ENCODE measurements around the gene CDX2.

Gene CDX2

DNA sequence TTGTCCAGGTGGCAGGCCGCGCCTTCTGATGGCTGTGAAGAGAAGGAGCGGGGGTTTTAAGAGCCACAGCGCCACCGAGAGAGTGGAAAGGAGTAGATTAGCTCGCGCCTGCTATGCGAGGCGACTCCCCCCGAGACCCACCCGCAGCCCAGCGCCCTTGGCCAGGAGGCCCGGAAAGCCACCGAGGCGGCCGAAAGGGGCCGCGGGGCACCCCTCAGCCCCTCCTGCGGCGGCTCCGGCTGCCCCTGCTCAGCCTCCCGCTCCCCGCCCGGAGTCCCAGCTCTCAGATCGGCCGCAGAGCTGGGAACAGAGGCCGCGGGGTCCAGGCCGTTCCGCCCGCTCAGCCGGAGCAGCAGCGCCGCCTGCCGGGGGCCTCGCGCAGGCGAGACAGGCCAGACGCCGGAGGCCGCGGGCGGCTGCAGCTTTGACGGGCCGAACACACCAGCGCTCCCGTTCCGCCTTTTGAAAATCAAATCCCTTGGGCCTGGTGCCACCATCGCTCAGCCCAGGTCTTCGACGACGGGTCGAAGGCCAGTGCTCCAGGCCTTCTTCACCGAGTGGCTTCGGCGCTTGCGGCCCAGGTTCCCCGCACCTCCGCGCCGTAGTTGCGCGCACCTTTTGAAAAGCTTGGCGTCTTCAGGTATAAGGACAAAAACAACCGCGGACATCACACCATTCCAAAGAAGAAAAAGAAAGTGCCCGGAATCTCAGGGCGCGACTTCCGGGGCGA is 15.3 kb downstream of the CDX2 start:
- Mint-ChIP-seq H3K4me3 (peak overlapping the region; percentile 90), H3K9me3 (peaks cover 8% of the 10 kb centered on the region), H3K27ac (peak overlapping the region; percentile 95), H3K36me3 (ENCODE audit: low read depth) (no peaks in the 10 kb centered on the region), H3K4me1 (peaks cover 33% of the 10 kb centered on the region), H3K27me3 (ENCODE audit: low read depth, poor library complexity) (peaks cover 33% of the 10 kb centered on the region)
- DNase-seq: peak; percentile 95
- TF ChIP-seq CTCF (IDR thresholded peaks at IDR 0.05): peak; percentile 90

- Mint-ChIP-seq H3K27me3 (ENCODE audit: low read depth, poor library complexity) (peaks cover 38% of the 10 kb centered on the region), H3K9me3 (peaks cover 11% of the 10 kb centered on the region), H3K4me1 (peaks cover 33% of the 10 kb centered on the region), H3K27ac (no peak overlapping the region), H3K36me3 (ENCODE audit: low read depth) (no peaks in the 10 kb centered on the region), H3K4me3 (peak overlapping the region; percentile 80)
- no peak for TF ChIP-seq CTCF (IDR thresholded peaks at IDR 0.05)
- DNase-seq: peak; percentile 31
Measured at GRCh38 chr13:27952876-27953675, 16.0 kb downstream of the CDX2 start.

DNA sequence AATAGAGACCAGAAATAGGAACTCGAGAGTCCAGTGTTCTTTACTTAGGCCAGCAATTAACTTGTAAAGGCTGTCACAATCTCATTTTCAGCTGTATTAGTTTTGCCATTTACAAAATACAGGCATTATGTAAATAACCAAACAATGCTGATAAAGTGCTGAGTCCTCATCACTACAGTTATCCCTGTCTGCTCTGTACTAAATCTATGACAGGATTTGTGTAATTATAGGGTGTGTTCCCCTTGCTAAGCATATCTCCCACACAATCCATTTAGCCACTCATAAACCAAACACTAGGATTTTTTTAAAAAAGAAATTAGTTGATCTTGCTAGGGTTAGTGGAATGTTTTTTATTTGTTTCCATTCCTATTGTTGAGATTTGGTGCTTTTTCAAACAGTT is 26.1 kb downstream of the CDX2 start:
- Mint-ChIP-seq H3K36me3 (ENCODE audit: low read depth) (peaks cover 5% of the 10 kb centered on the region), H3K4me1 (peaks cover 10% of the 10 kb centered on the region), H3K4me3 (no peak overlapping the region), H3K27me3 (ENCODE audit: low read depth, poor library complexity) (peaks cover 36% of the 10 kb centered on the region), H3K27ac (no peak overlapping the region), H3K9me3 (peaks cover 36% of the 10 kb centered on the region)
- DNase-seq: no peak
- TF ChIP-seq CTCF (IDR thresholded peaks at IDR 0.05): no peak

DNA sequence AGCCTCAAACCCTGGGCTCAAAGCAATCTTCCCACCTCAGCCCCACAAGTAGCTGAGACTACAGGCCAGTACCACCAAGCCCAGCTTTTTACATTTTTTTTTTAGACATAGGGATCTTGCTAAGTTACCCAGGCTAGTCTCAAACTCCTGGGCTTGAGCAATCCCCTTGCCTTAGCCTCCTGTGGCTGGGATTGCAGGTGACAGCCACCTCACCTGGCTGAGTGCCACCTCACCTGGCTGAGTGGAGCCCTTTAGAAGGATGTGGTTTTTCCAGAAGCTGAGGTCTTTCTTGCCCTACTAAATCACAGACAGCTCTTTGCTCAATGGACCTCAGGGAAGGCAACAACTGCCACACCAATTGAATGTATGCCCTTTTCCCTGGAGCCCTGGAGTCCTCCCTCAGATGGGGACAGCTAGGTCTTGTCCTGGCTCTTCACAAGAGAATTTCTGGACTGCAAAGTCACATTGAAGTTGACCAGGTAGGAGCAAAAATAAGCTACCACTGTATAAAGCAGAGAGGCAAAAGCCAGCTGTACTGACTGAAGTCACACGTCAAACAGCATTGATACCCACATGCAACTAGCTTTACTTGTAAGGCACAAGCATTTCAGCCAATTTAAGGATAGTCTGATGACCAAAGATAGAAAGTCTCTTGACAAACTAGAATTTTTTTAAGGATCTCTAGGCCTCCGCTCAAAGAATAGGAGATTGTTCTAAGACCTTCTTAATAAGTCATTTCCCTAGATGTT is 35.4 kb downstream of the CDX2 start:
- Mint-ChIP-seq H3K4me1 (peaks cover 8% of the 10 kb centered on the region), H3K27me3 (ENCODE audit: low read depth, poor library complexity) (peaks cover 54% of the 10 kb centered on the region), H3K36me3 (ENCODE audit: low read depth) (no peaks in the 10 kb centered on the region), H3K4me3 (no peak overlapping the region), H3K27ac (no peak overlapping the region), H3K9me3 (no peaks in the 10 kb centered on the region)
- DNase-seq: no peak
- TF ChIP-seq CTCF (IDR thresholded peaks at IDR 0.05): no peak

DNA sequence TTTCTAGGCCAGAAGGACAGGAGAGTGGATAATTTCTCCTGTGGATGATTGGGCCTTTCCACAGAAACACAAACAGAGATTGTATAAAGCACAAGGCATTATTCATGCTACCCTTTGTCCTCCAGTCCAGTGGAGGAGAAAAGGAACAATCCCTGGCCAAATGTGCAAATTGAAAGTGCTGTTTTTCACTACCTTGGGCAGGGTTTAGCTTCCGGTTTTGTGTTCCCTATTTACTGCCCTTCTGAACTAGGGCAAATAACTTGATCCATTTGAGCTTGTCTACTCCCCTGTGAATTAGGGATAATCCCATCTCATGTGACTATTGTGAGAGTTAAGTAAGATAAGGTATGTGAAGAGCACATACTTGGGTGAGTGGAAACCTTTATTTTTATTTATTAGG is 36.0 kb downstream of the CDX2 start:
- Mint-ChIP-seq H3K27ac (no peak overlapping the region), H3K9me3 (no peaks in the 10 kb centered on the region), H3K36me3 (ENCODE audit: low read depth) (no peaks in the 10 kb centered on the region), H3K4me3 (no peak overlapping the region), H3K4me1 (peaks cover 10% of the 10 kb centered on the region), H3K27me3 (ENCODE audit: low read depth, poor library complexity) (peaks cover 61% of the 10 kb centered on the region)
- no peak for TF ChIP-seq CTCF (IDR thresholded peaks at IDR 0.05)
- DNase-seq: no peak
